ENCODE results near the gene ATP2B2. TPM values are rescaled to one million over a fixed set of nuclear protein-coding genes. Genes with fewer than 3 reads are reported as not detected.

ATP2B2 gene
- total RNA-seq, 1 experiment from 2014 or later: not detected

- Histone ChIP-seq H3K27ac (ENCODE audit: low read depth, low read length) (no peak overlapping the region), H3K9me3 (ENCODE audit: control insufficient read depth in 1 of 2, insufficient read depth in 1 of 2, low read depth in 1 of 2, low read length in 2 of 2) (no peaks in the 10 kb centered on the region), H3K9me2 (ENCODE audit: insufficient read depth) (no peaks in the 10 kb centered on the region), H3K79me2 (ENCODE audit: insufficient read depth, low read length) (no peaks in the 10 kb centered on the region), H3K4me2 (ENCODE audit: low read length) (no peak overlapping the region), H3K36me3 (ENCODE audit: control insufficient read depth in 1 of 2, insufficient read depth in 2 of 2, low read length in 2 of 2) (no peaks in the 10 kb centered on the region), H3K4me3 (replicated peaks in 1 of 2; ENCODE audit: low read depth in 1 of 2, low read length in 2 of 2) (no peak overlapping the region), H3K27me3 (ENCODE audit: insufficient read depth, low read length) (no peaks in the 10 kb centered on the region), H2AFZ (ENCODE audit: low read depth, low read length, poor library complexity, severe bottlenecking) (no peak overlapping the region), H3K4me1 (ENCODE audit: control insufficient read depth in 1 of 2, insufficient read depth in 2 of 2, low read length in 2 of 2) (no peaks in the 10 kb centered on the region), H4K20me1 (ENCODE audit: insufficient read depth) (no peaks in the 10 kb centered on the region), H3K9ac (ENCODE audit: low read length) (no peak overlapping the region)
- DNase-seq (ENCODE audit: low read depth, low spot score) (no peak), ATAC-seq (no peak)
- intact Hi-C loops (cut with micrococcal nuclease): no loop called here
- POLR2A ChIA-PET: no interaction called here
- RAD21 ChIA-PET (ENCODE audit: low non-redundant PET in 1 of 2, low total read pairs in 2 of 2, uncharacterized antibody in 2 of 2, unreplicated experiment in 2 of 2): no interaction called here
- BruUV-seq (replicated peaks): no TSS peak
- TF ChIP-seq ATF3 (IDR thresholded peaks at IDR 0.05): no peak
- no peak for TF ChIP-seq SRF (IDR thresholded peaks at IDR 0.05; ENCODE audit: low read depth)
- TF ChIP-seq, protein P1, sequence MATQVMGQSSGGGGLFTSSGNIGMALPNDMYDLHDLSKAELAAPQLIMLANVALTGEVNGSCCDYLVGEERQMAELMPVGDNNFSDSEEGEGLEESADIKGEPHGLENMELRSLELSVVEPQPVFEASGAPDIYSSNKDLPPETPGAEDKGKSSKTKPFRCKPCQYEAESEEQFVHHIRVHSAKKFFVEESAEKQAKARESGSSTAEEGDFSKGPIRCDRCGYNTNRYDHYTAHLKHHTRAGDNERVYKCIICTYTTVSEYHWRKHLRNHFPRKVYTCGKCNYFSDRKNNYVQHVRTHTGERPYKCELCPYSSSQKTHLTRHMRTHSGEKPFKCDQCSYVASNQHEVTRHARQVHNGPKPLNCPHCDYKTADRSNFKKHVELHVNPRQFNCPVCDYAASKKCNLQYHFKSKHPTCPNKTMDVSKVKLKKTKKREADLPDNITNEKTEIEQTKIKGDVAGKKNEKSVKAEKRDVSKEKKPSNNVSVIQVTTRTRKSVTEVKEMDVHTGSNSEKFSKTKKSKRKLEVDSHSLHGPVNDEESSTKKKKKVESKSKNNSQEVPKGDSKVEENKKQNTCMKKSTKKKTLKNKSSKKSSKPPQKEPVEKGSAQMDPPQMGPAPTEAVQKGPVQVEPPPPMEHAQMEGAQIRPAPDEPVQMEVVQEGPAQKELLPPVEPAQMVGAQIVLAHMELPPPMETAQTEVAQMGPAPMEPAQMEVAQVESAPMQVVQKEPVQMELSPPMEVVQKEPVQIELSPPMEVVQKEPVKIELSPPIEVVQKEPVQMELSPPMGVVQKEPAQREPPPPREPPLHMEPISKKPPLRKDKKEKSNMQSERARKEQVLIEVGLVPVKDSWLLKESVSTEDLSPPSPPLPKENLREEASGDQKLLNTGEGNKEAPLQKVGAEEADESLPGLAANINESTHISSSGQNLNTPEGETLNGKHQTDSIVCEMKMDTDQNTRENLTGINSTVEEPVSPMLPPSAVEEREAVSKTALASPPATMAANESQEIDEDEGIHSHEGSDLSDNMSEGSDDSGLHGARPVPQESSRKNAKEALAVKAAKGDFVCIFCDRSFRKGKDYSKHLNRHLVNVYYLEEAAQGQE (IDR thresholded peaks at IDR 0.05; ENCODE audit: low read depth): no peak
- TF ChIP-seq YY1 (IDR thresholded peaks at IDR 0.05; ENCODE audit: extremely low read depth, insufficient replicate concordance, low read depth, low read length): no peak
- TF ChIP-seq POLR2AphosphoS5 (IDR thresholded peaks at IDR 0.05; ENCODE audit: low read depth, low read length): no peak
- TF ChIP-seq EGR1 (IDR thresholded peaks at IDR 0.05; ENCODE audit: low read depth): no peak
- no peak for TF ChIP-seq SP1 (IDR thresholded peaks at IDR 0.05; ENCODE audit: low read depth)
- TF ChIP-seq POLR2A (IDR thresholded peaks at IDR 0.05; ENCODE audit: borderline replicate concordance, extremely low read depth, insufficient read depth, insufficient read length): no peak
- TF ChIP-seq ZFX (IDR thresholded peaks at IDR 0.05): no peak
- TF ChIP-seq JUND (IDR thresholded peaks at IDR 0.05): no peak
- TF ChIP-seq ZNF274 (IDR thresholded peaks at IDR 0.05; ENCODE audit: low read depth, low read length): no peak
- CTCF ChIA-PET: no interaction called here
Measured at GRCh38 chr3:10398341-10398740, 107.0 kb downstream of the ATP2B2 start.

All from HCT116 (cell line).